SK-N-MC (cell line): Measurements from ENCODE around the gene MRPL54.

ENCODE experiments used
- DNase-seq: peaks from one replicate; pipeline ENCODE4 v3.0.0-alpha.2; 2011; ENCODE audit warnings: low read depth, low spot score
- H3K27ac ChIP-seq: fragments of 200-600 bp; sonication (generic); 2 replicates; pipeline ENCODE4 v1.5.1; 2016; ENCODE audit warnings: mixed run types
- H3K36me3 ChIP-seq: fragments of 200-600 bp; sonication (generic); 2 replicates; pipeline ENCODE4 v1.6.1; 2017; ENCODE audit warnings: antibody characterized with exemption, low read length, mixed read lengths; ENCODE audit not compliant: insufficient read depth
- H3K4me3 ChIP-seq: fragments of 200-600 bp; sonication (generic); 2 replicates; pipeline ENCODE4 v1.5.1; 2016
- H3K9ac ChIP-seq: fragments of 200-600 bp; sonication (generic); 2 replicates; pipeline ENCODE4 v1.8.0; 2017; ENCODE audit warnings: mixed run types, mixed read lengths; ENCODE audit not compliant: insufficient read length
- H3K9me3 ChIP-seq: fragments of 200-600 bp; sonication (generic); 2 replicates; pipeline ENCODE4 v1.6.1; 2017; ENCODE audit warnings: low read depth, mild to moderate bottlenecking, antibody characterized with exemption, low read length, moderate library complexity, mixed read lengths
- EZH2 ChIP-seq: fragments of 200-600 bp; sonication (generic); IDR thresholded peaks from one replicate; pipeline ENCODE4 v1.6.1; 2017; ENCODE audit warnings: antibody characterized with exemption
- FOXP2 ChIP-seq: optimal IDR thresholded peaks from 2 replicates; pipeline ENCODE3; 2011; ENCODE audit warnings: mild to moderate bottlenecking, moderate library complexity; ENCODE audit not compliant: insufficient read depth; ENCODE audit errors: extremely low read length, control extremely low read depth
- POLR2AphosphoS5 ChIP-seq: IDR thresholded peaks from 2 replicates; pipeline ENCODE4 v1.6.1; 2012; ENCODE audit warnings: mild to moderate bottlenecking, low read depth, low read length, borderline replicate concordance

The MRPL54 gene

DNA sequence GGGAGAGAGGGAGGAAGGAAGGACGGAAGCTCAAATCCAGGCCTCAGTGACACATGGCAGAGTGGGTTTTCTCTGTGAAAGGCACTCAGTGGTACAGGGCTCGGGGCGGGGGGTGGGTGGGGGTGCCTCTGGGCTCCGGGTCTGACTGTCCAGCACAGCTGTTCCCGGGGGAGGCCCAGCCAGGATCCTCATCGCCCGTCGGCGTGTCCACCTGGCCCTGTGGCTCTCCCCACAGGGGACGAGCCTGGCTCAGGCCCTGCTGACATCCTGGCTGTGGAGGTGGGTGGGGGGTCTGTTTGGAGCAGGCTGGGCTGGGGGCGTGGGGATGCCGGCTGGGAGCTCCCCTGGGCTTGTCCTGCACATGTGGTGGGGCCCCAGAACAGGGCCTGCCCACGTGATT is 41.9 kb downstream of the MRPL54 start:
- Histone ChIP-seq H3K36me3 (no peaks in the 10 kb centered on the region), H3K4me3 (no peak overlapping the region), H3K9me3 (no peaks in the 10 kb centered on the region), H3K9ac (no peak overlapping the region), H3K27ac (no peak overlapping the region)
- no peak for TF ChIP-seq FOXP2
- TF ChIP-seq POLR2AphosphoS5, result no peak
- no peak for TF ChIP-seq EZH2
- no peak for DNase-seq

DNA sequence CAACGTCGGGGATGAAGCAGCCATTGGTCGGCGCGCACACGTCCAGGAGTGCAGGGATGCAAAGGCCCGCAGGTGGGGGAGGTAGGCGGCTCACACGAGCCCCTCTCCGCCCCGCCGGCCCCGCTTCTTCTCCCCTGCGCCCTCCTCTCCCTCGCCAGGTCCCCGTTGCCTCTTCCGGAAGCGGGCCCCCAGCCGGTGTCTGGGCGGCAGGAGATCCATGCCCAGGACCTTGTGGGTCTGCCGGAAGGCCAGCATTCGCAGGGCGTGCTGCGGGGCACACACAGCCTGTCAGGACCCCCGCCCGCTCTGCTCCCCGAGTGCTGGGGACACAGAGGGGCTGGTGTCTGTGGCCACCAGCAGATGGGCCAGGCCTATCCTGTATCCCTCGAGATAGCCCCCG is 43.4 kb downstream of the MRPL54 start:
- no peak for DNase-seq
- Histone ChIP-seq H3K27ac (no peak overlapping the region), H3K4me3 (no peak overlapping the region), H3K9me3 (no peaks in the 10 kb centered on the region), H3K9ac (no peak overlapping the region), H3K36me3 (no peaks in the 10 kb centered on the region)
- TF ChIP-seq POLR2AphosphoS5, result no peak

DNA sequence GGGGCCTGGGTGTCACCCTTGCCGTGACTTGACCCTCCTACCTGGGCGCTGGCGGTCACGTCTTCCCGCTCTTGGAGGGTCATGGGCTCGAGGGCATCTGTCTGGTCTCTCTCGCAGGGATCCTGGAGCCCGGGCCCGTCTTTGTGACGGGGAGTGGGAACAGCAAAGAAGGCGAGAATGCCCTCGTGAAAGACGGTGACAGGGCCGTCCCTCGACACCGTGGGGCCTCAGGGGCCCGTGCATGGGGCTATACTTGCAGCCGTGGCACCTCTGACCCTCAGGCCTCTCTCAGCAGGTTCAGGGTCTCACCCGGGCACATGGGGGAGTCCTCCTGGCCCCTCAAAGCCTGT is 44.6 kb downstream of the MRPL54 start:
- no peaks in the 10 kb centered on the region for H3K9me3 ChIP-seq
- no peaks in the 10 kb centered on the region for H3K36me3 ChIP-seq
- no peak overlapping the region for H3K9ac ChIP-seq
- no peak overlapping the region for H3K27ac ChIP-seq
- TF ChIP-seq FOXP2 (no peak), EZH2 (no peak), POLR2AphosphoS5 (no peak)
- H3K4me3 ChIP-seq, result no peak overlapping the region
- no peak for DNase-seq

GRCh38 chr19:3807574-3808354 is 45.3 kb downstream of the MRPL54 start:
- Histone ChIP-seq H3K36me3 (no peaks in the 10 kb centered on the region), H3K9ac (no peak overlapping the region), H3K27ac (no peak overlapping the region), H3K9me3 (no peaks in the 10 kb centered on the region), H3K4me3 (no peak overlapping the region)
- TF ChIP-seq FOXP2 (no peak), POLR2AphosphoS5 (no peak), EZH2 (no peak)
- DNase-seq, result no peak

- Histone ChIP-seq H3K9me3 (no peaks in the 10 kb centered on the region), H3K27ac (no peak overlapping the region), H3K9ac (no peak overlapping the region), H3K36me3 (no peaks in the 10 kb centered on the region), H3K4me3 (no peak overlapping the region)
- TF ChIP-seq POLR2AphosphoS5, result no peak
- no peak for TF ChIP-seq FOXP2
- no peak for TF ChIP-seq EZH2
- DNase-seq, result no peak
These were observed 46.1 kb downstream of the MRPL54 start for GRCh38 chr19:3808420-3809143.

DNA sequence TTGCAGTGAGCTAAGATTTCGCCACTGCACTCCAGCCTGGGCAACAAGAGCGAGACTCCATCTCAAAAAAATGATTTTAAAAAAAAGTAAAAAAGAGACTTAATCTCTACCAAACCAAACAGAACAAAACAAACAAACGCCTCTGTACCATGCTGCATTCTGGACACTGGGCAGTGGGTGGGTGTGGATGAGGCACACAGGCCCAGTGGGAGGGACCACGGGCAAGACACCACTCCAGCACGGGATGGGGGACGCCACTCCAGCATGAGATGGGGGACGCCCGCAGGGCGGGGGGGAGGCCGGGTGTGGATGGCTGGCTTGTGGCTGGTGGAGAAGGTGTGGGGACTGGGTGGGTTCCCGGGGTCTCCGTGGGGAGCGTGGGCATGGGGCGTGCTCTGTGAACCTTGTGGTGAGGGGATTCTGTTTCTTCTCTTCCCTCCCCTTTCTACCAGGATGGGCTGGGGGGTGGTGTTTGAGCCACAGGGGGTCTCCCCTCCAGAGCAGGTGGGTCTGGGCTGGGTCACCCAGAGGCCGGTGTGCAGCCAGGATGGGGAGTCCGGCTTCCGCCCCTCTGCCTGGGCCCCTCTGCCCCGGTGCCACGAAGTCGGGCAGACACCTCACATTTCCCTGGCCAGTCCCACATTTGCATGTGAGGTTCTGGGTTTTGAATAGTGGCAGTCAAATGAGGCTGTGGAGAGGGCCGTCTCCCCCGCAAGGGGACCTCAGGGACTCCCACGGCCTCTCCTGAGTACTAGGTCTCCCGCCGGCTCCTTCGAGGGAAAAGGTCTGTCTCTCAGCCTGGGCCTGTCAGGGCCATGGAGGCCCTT is 47.6 kb downstream of the MRPL54 start:
- no peak overlapping the region for H3K9ac ChIP-seq
- no peak for TF ChIP-seq FOXP2
- TF ChIP-seq POLR2AphosphoS5, result no peak
- H3K4me3 ChIP-seq, result no peak overlapping the region
- H3K27ac ChIP-seq, result no peak overlapping the region
- DNase-seq, result no peak
- H3K36me3 ChIP-seq, result no peaks in the 10 kb centered on the region
- H3K9me3 ChIP-seq, result no peaks in the 10 kb centered on the region

DNA sequence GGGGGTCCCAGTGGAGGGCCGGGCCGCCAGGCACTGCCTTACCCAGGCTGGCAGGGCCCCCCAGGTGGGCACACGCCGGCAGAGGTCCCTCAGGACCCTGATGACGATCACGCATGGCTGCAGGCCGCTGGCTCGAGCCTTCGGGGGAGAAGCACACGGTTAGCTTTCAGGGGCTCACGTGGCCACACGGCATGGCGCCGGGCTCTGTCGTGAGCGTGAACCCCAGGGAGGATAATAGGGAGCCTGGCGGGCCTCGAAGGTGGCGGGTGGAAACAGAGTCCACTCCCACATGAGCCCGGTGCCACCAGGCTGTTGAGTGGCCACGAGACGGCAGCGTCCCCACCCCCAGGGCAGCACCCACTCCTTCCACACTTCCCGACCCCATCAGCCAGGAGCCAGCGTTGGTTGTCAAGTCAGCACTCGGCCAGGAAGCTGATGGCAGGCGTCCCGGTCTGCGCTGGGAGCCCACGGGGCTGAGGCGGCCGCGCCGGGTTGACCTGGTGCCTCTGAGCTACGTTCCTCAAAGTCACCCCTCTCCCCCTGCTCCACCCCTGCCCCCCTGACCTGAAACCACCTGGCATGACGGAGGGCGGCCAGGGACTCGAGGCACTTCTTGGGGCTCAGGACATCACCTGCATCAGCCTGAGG is 48.4 kb downstream of the MRPL54 start:
- TF ChIP-seq EZH2 (no peak), POLR2AphosphoS5 (no peak)
- no peak overlapping the region for H3K9ac ChIP-seq
- no peak for DNase-seq
- H3K4me3 ChIP-seq, result no peak overlapping the region
- H3K9me3 ChIP-seq, result no peaks in the 10 kb centered on the region
- no peaks in the 10 kb centered on the region for H3K36me3 ChIP-seq
- no peak overlapping the region for H3K27ac ChIP-seq
